Dermis lymphatic vessel endothelial cell (primary cell): ENCODE data around the gene DCAF4L1. TPM values are rescaled to one million over a fixed set of nuclear protein-coding genes. Genes with fewer than 3 reads are reported as not detected.

Experiments
- total RNA-seq: library from RNA; depleted of rRNA; stranded (reverse); fragments of >200 nt; gene quantifications from 2 replicates; pipeline ENCODE4 v1.2.1, GENCODE V29; 2014

The DCAF4L1 gene, protein sequence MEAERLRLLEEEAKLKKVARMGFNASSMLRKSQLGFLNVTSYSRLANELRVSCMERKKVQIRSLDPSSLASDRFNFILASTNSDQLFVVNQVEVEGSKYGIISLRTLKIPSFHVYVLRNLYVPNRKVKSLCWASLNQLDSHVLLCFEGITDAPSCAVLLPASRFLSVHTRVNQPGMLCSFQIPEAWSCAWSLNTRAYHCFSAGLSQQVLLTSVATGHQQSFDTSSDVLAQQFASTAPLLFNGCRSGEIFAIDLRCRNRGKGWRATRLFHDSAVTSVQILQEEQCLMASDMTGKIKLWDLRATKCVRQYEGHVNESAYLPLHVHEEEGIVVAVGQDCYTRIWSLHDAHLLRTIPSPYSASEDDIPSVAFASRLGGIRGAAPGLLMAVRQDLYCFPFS
- total RNA-seq: under 0.01 and 0.17 TPM in 2 replicates

DNA sequence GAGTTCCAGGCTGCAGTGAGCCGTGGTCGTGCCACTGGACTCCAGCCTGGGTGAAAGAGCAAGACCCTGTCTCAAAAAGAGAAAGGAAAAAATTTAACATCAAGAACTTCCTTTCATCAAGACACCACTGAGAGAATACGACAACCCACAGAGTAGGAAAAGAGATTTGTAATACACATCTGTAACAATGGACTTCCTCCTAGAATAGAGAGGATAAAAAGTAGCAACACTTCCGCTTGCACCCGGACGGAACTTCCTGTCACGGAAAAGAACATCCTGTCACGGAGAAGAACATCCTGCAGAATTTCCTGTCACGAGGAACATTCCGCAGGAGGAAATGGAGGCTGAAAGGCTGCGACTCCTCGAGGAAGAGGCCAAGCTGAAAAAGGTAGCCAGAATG, at the start of gene DCAF4L1:
Gene DCAF4L1 (plus strand): TSS at position 301 of the 400 bp plus-strand sequence. CDS start 37 bp downstream, at position 338.

DNA sequence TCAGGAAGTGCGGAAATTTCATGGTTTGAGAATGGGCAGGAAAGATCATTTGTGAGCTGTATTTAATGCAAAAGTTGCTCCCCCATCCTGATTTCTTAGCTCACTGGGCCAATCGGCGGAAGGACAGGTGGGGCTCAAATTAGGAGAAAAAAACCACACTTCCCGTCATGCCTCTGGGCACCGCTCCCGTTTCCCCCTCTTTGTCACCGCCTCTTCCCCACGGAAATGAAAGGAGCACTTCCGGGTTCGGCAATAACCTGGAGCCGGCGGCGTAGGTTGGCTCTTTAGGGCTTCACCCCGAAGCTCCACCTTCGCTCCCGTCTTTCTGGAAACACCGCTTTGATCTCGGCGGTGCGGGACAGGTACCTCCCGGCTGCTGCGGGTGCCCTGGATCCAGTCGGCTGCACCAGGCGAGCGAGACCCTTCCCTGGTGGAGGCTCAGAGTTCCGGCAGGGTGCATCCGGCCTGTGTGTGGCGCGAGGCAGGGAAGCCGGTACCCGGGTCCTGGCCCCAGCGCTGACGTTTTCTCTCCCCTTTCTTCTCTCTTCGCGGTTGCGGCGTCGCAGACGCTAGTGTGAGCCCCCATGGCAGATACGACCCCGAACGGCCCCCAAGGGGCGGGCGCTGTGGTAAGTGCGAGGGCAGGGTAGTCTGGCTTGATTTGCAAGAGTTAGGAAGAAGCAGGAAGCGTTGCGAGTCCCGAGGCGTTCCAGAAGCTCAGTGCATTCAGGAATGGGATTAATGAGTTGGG, 46.5 kb upstream of the DCAF4L1 start, which contains the start of gene TMEM33:
Gene TMEM33 (plus strand): TSS at position 529 of the 751 bp plus-strand sequence. CDS start 56 bp downstream, at position 585.

DNA sequence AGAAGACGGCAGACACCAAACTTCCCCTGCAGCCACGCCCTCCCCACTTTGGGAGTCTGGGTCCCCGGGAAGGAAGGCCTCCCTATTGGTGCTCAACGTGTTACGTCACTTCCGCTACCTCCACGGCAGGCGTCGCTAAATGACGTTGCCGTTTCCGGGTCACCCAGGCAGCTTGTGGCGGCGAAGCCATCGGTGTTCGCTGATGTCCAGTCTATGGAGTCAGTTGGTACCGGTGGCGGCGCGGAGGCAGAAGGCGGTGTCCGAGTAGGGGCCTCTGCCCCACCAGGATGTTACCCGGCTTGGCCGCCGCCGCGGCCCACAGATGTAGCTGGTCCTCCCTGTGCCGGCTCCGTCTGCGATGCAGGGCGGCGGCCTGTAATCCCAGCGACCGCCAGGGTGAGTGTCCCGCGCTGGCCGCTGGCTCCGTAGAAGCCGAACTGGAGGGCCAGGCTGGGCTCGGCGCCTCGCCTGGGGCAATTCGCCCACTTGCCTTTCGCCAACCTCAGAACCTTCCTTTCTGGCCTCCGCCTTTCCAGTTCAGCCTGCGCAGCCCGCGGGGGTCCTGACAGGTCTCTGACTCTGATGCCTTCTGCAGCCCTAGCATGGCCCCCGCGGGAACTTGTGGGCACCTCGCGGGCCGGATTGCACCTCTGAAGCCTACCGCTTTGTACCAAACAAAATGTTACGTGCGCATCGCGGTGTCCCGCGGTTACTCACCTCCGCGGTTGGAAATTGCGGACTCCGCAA, 9.0 kb downstream of the DCAF4L1 start, which contains the start of gene SLC30A9:
Gene SLC30A9 (plus strand): TSS at position 166 of the 747 bp plus-strand sequence. CDS start 122 bp downstream, at position 288.

Other genes with a start within 250 kb of the DCAF4L1 start
- not detected in 2 replicates for gene PHOX2B, start 233.0 kb upstream of the DCAF4L1 start, total RNA-seq
- gene TMEM33, start 46.3 kb upstream of the DCAF4L1 start, total RNA-seq: 43.1 and 48.8 TPM in 2 replicates
- gene SLC30A9, start 8.8 kb downstream of the DCAF4L1 start, total RNA-seq: 48.5 and 52.0 TPM in 2 replicates
- under 0.01 and 0.17 TPM in 2 replicates for gene BEND4, start 170.9 kb downstream of the DCAF4L1 start, total RNA-seq